Measurements from ENCODE around the gene TMPRSS13. TPM values are rescaled to one million over a fixed set of nuclear protein-coding genes. Genes with fewer than 3 reads are reported as not detected.

The TMPRSS13 gene
- total RNA-seq, 1 donor from 2014 or later: not detected

DNA sequence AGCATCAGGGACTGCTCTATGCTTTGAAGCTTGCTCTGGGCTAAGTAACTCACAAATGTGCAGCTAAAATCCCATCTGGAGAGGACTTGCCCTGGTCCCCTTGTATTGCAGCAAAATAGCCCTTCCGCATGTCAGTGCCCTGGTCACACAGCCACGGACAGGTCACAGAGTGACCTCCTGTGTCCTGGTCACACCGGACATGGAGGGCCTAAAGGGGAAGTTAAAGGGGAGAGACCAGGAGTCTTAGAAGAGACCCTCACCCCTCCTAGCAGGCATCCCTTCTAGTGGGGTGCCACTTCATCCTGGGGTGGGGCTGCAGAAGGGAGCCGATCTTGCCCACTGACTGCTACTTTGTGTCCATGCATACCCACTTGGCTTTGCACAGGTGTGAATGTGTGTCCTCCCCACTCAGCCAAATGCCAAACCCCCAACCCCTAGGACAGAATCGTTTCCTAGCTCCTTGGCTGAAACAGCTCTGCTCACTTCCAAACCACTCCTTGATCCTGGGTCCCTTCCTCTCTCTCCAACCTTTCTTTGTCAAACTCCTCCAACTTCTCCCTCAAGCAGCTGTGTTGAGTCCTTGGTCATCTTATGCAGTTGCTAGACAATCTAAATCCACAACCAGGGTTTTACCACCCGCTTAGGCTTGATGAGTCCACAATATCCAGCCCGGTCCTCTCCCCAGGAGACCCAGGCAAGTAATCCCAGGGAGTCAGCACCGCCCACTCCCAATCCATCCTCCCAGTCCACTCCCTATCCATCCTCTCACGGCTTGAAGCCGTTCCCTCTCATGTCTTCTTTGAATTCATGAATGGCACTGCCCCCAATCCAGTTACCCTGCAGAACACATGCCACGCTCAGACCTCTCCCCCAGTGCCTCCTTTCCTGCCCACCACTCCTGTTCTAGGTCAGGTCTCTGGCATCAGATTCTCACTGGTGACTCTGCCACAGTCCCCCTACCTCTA lies 49.4 kb downstream of the TMPRSS13 start:
- ATAC-seq (no peak), DNase-seq (ENCODE audit: missing footprints) (no peak)
- intact Hi-C loops (cut with DNase I): no loop called here

DNA sequence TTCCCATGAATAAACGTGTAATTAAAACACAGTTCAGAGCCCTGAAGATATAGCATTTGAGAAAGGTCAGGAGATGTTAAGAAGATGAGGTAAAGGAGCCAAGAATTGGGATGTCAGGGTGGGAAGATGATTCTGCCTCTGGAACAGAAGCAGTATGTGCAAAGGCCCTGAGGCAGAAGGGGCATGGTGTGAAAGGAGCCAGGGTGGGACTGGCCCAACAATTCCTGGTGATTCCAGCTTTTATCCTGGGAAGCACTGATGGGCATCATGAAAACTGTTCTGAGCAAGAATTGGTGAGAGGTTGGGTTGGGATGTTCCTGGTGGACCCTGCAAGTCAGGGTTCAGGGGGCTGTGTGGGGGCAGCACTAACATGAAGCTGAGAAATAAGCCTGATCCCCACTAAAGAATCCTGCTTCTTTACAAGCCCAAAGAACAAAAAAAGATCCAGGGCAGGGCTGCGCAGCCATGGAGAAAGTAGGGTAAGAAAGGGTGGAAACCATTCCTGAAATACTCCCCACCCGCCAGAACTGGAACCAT lies 50.2 kb downstream of the TMPRSS13 start:
- DNase-seq (ENCODE audit: missing footprints) (no peak), ATAC-seq (no peak)
- intact Hi-C loops (cut with DNase I): no loop called here

DNA sequence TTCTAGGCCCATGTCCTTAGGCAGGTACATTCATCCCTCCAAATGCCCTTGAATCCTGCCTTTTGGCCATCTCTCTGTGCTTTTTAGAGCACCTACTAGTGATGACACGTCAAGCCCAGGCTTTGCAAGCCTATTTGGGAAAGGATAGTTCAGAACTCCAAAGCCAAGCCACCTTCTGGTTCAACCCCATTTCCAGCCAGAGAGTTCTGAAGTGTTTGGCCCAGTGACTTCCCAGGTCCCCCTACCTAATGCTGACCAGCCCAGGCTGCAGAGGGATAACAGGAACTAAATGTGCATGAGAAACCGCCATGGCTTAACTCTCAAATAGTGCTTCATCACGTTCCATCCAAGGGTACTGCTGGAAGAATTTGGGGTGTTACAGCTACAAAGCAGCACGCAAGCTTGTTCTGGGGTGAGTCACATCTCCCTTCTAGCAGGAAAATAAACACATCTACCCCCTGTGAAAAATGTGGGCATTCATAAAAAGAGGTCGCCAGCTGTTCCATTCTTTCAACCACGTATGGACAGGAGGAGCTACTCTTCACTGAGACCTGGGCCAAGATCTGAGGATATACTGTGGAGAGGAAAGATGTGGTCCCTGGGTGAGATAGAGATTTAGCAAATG lies 50.8 kb downstream of the TMPRSS13 start:
- DNase-seq (ENCODE audit: missing footprints) (no peak), ATAC-seq (no peak)
- intact Hi-C loops (cut with DNase I): no loop called here

DNA sequence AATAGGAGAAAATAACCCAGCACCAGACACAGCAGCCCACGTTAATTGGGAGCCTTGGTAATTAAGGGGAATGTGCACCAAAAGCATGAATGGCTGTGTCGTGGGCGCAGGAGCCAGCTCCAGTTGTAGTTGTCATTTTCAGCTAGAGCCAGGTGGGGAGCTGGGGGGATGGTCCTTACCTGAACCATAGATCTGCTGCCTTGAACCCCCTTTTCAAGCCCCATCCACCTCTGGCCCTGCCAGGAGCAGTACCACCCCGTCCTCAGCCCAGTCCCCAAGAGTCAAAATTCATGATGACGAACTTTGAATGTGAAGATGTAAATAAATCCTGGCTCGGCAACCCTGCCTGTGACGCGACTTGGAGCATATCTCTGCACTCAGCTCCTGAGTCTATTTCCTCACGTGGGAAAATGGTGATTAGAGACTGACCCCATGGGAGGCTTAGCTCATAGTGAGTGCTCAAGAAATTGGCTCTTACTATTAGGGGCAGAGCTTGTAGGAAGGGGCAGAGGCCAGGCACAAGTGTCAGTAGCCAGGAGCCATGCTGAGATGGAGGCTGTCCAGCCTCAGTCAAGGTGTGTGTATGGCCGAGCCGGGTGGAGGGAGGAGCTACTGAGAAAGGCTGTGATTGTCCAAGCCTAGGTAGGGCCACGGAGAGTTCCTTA lies 52.0 kb downstream of the TMPRSS13 start:
- intact Hi-C loops (cut with DNase I): no loop called here
- DNase-seq (ENCODE audit: missing footprints) (no peak), ATAC-seq (peak; percentile 70)

DNA sequence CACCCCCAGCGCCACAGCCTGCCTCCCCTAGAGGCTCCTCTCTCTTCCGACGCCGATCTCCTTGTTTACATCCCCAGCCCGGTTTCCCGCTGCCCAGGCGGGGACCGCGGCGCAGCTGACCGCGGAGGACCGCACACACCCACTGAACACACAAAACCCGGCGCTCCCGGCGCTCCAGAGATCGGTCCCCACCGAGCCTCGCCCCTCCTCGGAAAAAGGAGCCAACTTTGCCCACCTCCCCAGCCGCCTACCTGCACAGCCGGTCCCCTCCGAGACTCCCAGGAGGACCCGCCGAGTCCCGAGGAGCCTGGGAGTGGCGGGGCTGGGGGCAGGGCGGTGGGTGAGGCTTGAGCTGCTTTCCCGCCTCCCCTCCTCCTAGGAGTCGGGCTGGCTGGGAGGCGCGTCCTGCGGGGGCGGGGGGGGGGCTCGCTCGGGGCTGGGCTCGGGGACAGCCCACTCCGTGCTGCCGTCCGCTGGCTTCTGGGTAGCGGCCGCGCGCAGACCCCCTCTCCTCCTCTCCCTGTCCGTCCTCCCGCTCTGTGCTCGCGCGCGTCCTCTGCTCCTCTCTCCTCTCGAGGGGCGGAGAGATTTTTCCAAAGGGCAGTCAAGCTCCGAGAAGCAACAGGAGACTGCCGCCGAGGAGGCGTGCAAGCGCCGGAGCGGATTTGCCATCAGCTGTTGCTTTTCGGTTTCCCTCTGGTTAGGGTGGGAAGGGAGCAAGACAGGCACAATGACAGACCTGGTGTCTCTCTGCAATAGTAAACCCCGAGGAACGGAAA lies 52.7 kb downstream of the TMPRSS13 start, which contains the start of gene FXYD6:
FXYD6 (minus strand) TSS at position 318 of the 779 bp plus-strand sequence. CDS start 33,882 bp downstream, outside the sequence.
- ATAC-seq (peak; percentile 75), DNase-seq (ENCODE audit: missing footprints) (peak; percentile 83)
- intact Hi-C loops (cut with DNase I): loop anchor here (1.0 kb wide), 1 partner anchor 15 kb away; no protein-coding TSS in a partner anchor

DNA sequence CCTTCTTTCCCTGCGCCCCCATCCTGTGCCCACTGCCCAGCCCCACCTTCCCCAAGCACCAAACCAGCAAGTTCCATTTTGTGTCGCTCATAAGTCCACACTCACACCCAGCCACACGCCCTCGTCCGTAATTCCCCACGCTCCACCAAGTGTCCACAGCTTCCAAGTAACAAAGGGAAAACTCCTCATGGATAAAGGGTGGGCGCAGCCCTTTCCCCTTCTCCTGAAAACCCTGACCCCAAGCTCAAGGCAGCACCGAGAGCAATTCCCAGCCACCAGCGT lies 53.2 kb downstream of the TMPRSS13 start:
- intact Hi-C loops (cut with DNase I): loop anchor here (1.0 kb wide), 1 partner anchor 15 kb away; no protein-coding TSS in a partner anchor
- ATAC-seq (no peak), DNase-seq (ENCODE audit: missing footprints) (no peak)

DNA sequence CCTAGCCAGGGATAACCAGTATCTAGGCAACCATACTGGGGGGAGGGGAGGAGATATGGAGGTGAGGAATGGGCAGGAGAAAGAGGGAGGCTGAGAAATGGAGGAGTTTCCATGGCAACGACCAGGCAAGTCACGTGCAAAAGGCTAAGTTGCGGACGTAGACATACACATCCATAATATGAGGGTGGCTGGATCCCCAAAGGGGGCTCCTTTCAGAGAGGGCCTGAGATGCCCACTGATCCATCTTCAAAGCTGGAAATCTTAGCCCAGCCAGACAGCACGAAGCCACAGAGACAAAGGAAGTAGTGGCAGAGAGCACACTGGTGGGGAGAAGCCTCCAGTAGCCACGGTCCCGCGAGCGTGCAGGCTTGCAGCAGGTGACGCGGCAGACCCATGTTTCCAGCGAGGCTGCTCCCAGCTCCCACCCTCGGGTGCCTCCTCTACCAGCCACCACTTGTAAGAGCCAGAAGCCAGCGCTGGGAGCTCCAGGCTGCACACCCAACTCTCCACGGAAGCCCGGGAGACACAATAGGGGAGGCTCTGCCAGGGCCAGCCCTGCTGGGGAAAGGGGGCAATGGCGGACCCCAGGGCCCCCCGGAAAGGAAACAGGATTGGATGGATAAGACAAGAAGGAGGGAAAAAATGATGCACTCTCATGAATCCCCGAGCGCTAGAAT lies 53.7 kb downstream of the TMPRSS13 start:
- DNase-seq (ENCODE audit: missing footprints) (no peak), ATAC-seq (no peak)
- intact Hi-C loops (cut with DNase I): loop anchor here (1.0 kb wide), 1 partner anchor 14 kb away; no protein-coding TSS in a partner anchor

DNA sequence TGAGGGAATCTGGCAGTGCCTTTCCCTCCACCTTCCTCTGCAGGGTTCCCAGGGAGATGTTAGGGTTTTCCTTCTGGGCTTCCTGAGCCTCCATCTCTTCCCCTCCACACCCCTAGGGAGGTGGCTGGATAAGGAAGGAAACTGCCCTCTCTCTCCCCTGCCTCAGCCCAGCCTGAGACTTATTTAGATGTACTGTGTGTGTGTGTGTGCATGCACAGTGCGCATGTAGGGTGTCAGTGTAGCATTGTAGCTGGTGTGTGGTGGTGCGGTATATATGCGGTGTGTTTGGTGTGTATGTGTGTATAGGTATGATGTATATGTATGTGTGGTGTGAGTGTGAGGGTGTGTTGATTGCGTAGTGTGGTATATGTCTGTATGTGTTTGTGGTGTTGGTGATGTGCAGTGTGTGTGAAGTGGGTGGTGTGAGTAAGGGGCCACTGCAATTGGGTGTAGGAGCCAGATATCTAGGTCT lies 54.3 kb downstream of the TMPRSS13 start:
- DNase-seq (ENCODE audit: missing footprints) (no peak), ATAC-seq (no peak)
- intact Hi-C loops (cut with DNase I): no loop called here

DNA sequence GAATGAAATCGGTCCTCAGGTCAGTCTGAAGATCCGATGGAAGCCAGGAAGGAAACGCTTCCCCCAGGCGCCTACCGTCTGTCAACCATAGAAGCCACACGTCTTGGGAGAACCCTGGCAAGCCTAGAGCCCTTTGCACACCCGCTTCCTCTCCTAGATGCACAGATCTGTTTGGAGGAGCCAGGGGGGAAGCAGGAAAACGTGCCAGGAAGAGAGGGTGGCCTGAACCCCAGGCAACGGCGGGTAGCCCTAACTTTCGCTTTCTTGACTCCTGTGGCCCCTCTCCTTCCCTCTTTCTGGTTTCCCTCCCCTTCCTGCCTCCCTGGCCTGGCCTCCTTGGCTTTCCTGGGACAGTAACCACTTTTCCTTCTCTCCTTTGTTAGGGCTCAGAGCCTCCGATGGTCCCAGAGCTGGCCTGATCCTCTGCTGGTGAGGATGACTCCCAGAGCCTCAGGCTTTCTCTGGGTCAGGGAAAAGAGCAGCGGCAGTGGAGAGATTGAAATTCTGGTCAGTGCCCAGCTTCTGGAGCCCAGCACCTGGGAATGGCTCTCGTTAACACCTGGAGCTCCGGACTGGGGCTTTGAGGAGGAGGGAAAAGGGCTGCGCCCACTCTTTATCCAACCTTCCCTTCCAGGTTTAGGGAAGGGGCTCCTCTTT lies 54.8 kb downstream of the TMPRSS13 start:
- DNase-seq (ENCODE audit: missing footprints) (no peak), ATAC-seq (no peak)
- intact Hi-C loops (cut with DNase I): no loop called here

DNA sequence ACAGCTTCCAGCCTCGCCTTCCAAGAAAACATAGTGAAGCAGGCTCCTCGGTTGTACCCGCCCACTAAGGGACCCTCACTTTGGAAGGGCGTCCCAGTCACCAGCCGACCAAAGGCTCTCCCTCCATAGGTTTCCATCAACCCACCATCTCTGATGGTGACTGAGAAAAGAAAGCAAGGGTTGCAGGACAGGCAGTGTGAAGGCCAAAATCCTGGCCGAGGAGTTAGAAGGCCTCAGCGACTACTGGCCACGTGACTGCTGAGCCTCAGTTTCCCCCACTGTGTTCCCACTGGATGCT lies 55.4 kb downstream of the TMPRSS13 start:
- ATAC-seq: no peak
- intact Hi-C loops (cut with DNase I): no loop called here

DNA sequence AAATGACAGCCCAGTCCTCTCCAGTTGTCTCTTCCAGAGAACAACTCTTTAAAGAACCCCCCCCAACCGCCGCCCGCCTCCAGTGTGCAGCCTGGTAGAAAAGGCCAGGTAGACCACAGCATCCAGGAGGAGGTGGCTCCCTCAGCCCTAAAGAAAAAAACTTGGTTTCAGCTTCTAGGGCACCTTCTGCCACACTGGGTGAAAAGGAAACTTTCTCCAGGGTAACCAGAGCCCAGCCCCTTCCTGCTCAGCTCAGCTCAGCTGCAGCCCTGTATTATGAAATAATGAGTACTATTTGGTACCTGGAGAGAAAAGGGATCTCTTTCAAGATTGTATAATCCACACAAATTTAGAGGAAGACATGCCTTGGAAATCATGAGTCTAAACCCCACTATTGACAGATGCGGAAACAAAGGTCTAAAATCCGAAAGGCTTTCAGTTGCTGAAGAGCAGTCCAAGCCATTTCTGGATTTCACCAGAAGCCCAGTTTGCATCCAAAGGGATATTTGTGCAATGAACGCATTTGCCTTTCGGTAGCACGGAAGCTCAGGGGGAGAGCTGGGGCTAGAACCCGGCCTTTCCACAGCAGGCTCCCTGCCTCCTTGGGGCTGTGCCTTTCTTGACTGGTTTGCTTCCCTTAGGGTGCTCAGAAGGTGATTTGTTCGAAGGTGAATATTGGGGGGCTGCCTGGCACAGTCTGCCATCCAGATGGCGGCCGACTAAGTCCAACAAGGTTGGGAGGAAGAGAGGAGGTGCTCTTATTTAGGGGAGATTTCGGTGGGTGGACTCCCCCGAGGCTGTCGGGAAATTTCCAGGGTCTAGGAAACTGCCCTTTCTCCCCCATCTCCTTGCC lies 56.0 kb downstream of the TMPRSS13 start:
- intact Hi-C loops (cut with DNase I): no loop called here
- no peak for ATAC-seq
- no peak for DNase-seq (ENCODE audit: missing footprints)

More for the DNA sequence above, 55.4 kb downstream of the TMPRSS13 start:
- no peak for DNase-seq (ENCODE audit: missing footprints)

DNA sequence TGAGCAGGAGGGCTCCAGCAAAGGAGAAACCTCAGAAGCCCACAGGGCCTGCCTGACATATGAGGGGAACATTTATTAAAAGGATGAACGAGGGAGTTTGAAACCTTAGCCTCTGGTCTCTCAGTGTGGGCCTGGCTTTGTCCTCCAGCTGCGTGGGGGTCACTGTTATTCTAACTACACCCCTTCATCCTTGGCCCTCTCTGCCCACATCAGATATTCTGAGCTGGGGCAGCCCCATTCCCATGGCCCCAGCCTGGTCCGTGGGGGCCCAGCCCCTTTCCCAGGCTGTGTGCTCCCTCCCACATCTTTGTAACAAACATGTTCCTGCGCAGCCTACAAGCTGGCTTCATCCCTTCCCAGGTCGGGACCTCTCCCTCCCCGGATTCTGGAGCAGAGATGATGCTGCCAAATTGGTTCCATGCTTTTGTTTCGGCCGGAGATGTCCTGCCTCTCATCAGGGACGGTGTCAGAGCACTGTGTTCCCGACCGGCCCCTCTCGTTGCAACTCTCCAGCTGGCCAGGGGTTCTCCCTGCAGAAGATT lies 56.7 kb downstream of the TMPRSS13 start:
- ATAC-seq: peak; percentile 20
- no peak for DNase-seq (ENCODE audit: missing footprints)
- intact Hi-C loops (cut with DNase I): no loop called here

DNA sequence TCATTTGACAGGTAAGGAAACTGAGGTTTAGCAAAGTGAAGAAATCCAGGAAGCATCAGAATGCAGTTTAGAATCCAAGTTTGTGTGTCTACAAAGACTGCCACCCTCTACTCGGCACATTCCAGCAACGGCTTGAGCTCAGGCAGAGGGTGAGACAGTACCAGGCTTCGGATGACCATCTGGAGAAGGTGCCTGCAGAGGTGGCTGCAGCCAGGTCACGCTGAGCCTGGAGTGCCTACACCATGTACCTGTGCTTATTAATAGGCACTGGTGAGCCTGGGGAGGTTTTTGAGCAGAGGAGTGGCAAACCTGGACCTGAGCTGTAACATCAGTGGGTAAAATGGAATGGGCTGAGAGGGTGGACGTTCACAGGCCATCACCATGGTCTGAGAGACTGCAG lies 57.4 kb downstream of the TMPRSS13 start:
- intact Hi-C loops (cut with DNase I): no loop called here
- no peak for ATAC-seq
- no peak for DNase-seq (ENCODE audit: missing footprints)

DNA sequence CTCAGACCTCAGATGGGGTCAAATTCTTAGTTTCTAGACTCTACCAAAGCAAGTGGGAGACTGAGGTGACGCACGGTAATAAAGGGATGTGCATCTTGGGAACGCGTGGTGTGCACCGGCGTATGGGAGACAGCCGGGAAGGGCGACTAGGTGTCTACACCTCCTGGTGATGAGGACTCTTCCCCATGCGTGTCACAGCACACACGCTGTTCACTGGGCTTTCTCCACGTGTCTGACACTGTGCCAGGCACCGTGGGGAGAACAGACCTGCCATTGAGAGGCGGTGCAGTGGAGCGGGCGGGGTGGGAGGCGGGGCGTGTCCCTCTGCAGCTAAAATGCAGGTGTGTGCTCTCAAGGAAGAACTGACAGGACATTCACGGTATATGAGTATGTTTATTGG lies 58.0 kb downstream of the TMPRSS13 start:
- intact Hi-C loops (cut with DNase I): no loop called here
- DNase-seq (ENCODE audit: missing footprints): no peak
- ATAC-seq: no peak

DNA sequence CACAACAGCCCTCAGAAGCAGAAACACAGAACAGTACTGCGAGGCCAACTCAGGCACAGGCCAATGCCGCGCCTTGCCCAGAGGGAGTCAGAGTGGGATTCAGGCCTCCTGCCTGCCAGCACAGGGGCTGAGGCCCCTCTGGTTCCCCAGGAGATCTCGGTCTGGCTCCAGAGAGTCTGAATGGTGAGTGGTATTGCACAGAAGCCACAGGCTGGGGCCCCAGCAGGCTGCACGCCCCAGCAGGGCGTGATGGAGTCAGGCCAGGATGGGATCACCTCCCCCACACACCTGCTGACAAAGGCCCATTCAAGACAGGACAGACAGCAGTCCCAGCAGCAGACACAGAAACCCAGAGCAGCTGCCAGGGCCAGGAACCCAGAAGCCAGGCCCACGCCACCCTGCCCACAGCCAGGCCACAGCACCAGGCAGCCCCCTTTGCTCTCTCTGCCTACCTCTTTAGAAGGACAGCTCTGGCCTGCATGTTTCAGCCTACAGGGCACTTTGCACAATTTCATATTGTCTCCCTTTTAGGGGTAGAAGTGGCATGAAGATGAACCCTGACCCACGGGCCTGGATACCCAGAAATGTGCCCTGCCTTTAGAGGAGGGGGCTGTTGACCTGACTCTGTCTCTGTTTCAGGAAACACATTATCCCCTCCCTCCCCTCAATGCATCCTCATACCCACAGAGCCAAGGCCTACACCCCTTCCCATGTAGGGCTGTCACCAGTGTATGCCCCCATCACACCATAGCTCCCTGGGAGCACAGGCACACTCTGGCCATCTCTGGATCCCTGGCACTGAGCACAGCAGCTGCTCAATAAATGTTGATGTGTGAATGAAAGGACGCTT lies 58.9 kb downstream of the TMPRSS13 start:
- intact Hi-C loops (cut with DNase I): no loop called here
- ATAC-seq: no peak
- DNase-seq (ENCODE audit: missing footprints): no peak

DNA sequence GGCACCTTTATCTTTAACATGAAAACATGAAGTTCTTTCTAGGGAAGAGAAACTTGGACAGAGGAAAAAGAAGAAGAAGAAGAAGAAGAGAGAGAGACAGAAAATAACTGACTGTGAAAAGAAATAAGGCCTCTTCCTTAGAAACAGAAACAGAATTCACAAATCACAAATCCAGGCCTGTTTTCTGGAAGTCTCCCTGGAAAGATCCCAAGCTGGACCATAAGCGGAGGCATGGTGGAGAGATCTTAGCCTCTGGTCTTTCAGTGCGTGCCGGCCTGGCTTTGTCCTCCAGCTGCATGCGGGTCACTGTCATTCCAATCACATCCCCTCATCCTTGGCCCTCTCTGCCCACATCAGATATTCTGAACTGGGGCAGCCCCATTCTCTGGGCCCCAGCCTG lies 59.6 kb downstream of the TMPRSS13 start:
- intact Hi-C loops (cut with DNase I): no loop called here
- ATAC-seq (no peak), DNase-seq (ENCODE audit: missing footprints) (no peak)

Data from Right ventricle myocardium inferior (tissue), 1 donor.